GM12878 (cell line): ENCODE results near the gene FIGLA. TPM values are rescaled to one million over a fixed set of nuclear protein-coding genes. Genes with fewer than 3 reads are reported as not detected.

Experiments used
- ATAC-seq: fragments of 200-7000 bp; cut with Tn5 transposase; 3 replicates; pipeline ENCODE4 v1.9.1; 2020; ENCODE audit warnings: mild to moderate bottlenecking, moderate library complexity
- BruUV-seq: library from RNA; stranded (reverse); fragments of 400-500 nt; replicated peaks from 2 replicates; lab custom pipeline; 2021; lab: Mats Ljungman, UMichigan
- CTCF ChIA-PET: fragments of 300-600 bp; sonication (Branson Sonifier 250); formaldehyde crosslinking; extraction: SDS; loops from one replicate; lab custom pipeline; 2021; ENCODE audit warnings: inconsistent platforms; lab: Yijun Ruan, JAX
- POLR2A ChIA-PET: fragments of 350-600 bp; formaldehyde crosslinking; extraction: SDS; loops from one replicate; lab custom pipeline; 2021; ENCODE audit warnings: inconsistent platforms; lab: Charles Lee
- RAD21 ChIA-PET: fragments of 300-600 bp; sonication (Branson Sonifier 250); formaldehyde crosslinking; loops from one replicate; lab custom pipeline; 2023; ENCODE audit warnings: antibody characterized with exemption; ENCODE audit not compliant: unreplicated experiment; lab: Charles Lee
- SMC1A ChIA-PET: fragments of 300-600 bp; sonication (Branson Sonifier 250); formaldehyde crosslinking; loops from one replicate; lab custom pipeline; 2023; ENCODE audit not compliant: unreplicated experiment, uncharacterized antibody; lab: Charles Lee
- DNase-seq: peaks from one replicate; pipeline ENCODE4 v3.0.0-alpha.2; 2011; ENCODE audit warnings: low read depth, low spot score
- FAIRE-seq: peaks from 3 replicates; lab custom pipeline; 2011; peaks lifted over from hg19 to GRCh38; lab: Jason Lieb, UNC
- H2AFZ ChIP-seq: 2 replicates; pipeline ENCODE4 v1.6.0; 2011; ENCODE audit warnings: low read depth, low read length, control low read depth; ENCODE audit not compliant: control insufficient read depth
- H3K27ac ChIP-seq: 2 replicates; pipeline ENCODE4 v1.5.1; 2011; ENCODE audit warnings: control low read depth; ENCODE audit not compliant: control insufficient read depth, insufficient read depth
- H3K27me3 ChIP-seq, 2 experiments: replicated peaks in 1 of 2; 2 replicates each; pipeline versions ENCODE4 v1.6.0 to v1.6.1; 2011; ENCODE audit warnings: low read length in 1 of 2; ENCODE audit not compliant: control insufficient read depth in 2 of 2, insufficient read depth in 2 of 2
- H3K36me3 ChIP-seq, 2 experiments: 2 replicates each; pipeline ENCODE4 v1.5.1; 2011; ENCODE audit warnings: low read length in 1 of 2; ENCODE audit not compliant: control insufficient read depth in 2 of 2, insufficient read depth in 2 of 2
- H3K4me1 ChIP-seq: 2 replicates; pipeline ENCODE4 v1.6.1; 2011; ENCODE audit warnings: mild to moderate bottlenecking, low read length, moderate library complexity, mixed read lengths; ENCODE audit not compliant: control insufficient read depth, insufficient read depth
- H3K4me2 ChIP-seq: 2 replicates; pipeline ENCODE4 v1.6.0; 2011; ENCODE audit warnings: control low read depth; ENCODE audit not compliant: control insufficient read depth, insufficient read depth
- H3K4me3 ChIP-seq: fragments of 200-600 bp; sonication (generic); 2 replicates; pipeline ENCODE4 v1.5.1; 2016
- H3K79me2 ChIP-seq: 2 replicates; pipeline ENCODE4 v1.6.0; 2011; ENCODE audit warnings: low read length; ENCODE audit not compliant: control insufficient read depth, insufficient read depth
- H3K9ac ChIP-seq: 2 replicates; pipeline ENCODE4 v1.8.0; 2011; ENCODE audit warnings: low read length, control low read depth, mixed read lengths; ENCODE audit not compliant: control insufficient read depth, insufficient read depth
- H3K9me3 ChIP-seq: replicated peaks from 3 replicates; pipeline ENCODE4 v1.5.1; 2011; ENCODE audit warnings: mild to moderate bottlenecking, low read length; ENCODE audit not compliant: control insufficient read depth, insufficient read depth
- H4K20me1 ChIP-seq: 2 replicates; pipeline ENCODE4 v1.6.0; 2011; ENCODE audit not compliant: control insufficient read depth, insufficient read depth
- ETV6 ChIP-seq, 2 experiments: fragments of 450-650 bp in 1 of 2; IDR thresholded peaks in 1 of 2; conservative IDR thresholded peaks in 1 of 2; 2 replicates each; pipeline ENCODE4 v1.6.1; 2014; ENCODE audit warnings: antibody characterized with exemption in 1 of 2, borderline replicate concordance in 1 of 2, low read depth in 1 of 2, mild to moderate bottlenecking in 1 of 2, moderate library complexity in 1 of 2
- KDM1A ChIP-seq: fragments of 200-600 bp; sonication (generic); IDR thresholded peaks from 2 replicates; pipeline ENCODE4 v1.6.1; 2016; ENCODE audit warnings: borderline replicate concordance
- MTA3 ChIP-seq: IDR thresholded peaks from 2 replicates; pipeline ENCODE4 v1.6.1; 2012; ENCODE audit warnings: low read length, inconsistent platforms, borderline replicate concordance
- NBN ChIP-seq: fragments of 450-650 bp; IDR thresholded peaks from 2 replicates; pipeline ENCODE4 v1.6.1; 2016
- NFIC ChIP-seq: IDR thresholded peaks from 2 replicates; pipeline ENCODE4 v1.6.1; 2012; ENCODE audit warnings: low read depth, mild to moderate bottlenecking, inconsistent platforms, low read length, moderate library complexity
- PRDM15 ChIP-seq: fragments of 450-650 bp; formaldehyde crosslinking; IDR thresholded peaks from 2 replicates; pipeline ENCODE4 v1.4.0; 2020; ENCODE audit warnings: mild to moderate bottlenecking, moderate library complexity
- RAD21 ChIP-seq: IDR thresholded peaks from 2 replicates; pipeline ENCODE4 v1.6.1; 2011; ENCODE audit warnings: mild to moderate bottlenecking, low read depth, low read length, moderate library complexity; ENCODE audit not compliant: insufficient read depth
- RELA ChIP-seq: fragments of 450-650 bp; IDR thresholded peaks from 2 replicates; pipeline ENCODE4 v1.8.0; 2014; ENCODE audit warnings: borderline replicate concordance; ENCODE audit not compliant: partially characterized antibody
- SIX5 ChIP-seq: IDR thresholded peaks from 2 replicates; pipeline ENCODE4 v1.6.1; 2011; ENCODE audit warnings: mild to moderate bottlenecking, low read depth, low read length, moderate library complexity; ENCODE audit not compliant: severe bottlenecking
- SKIL ChIP-seq: fragments of 450-650 bp; IDR thresholded peaks from 2 replicates; pipeline ENCODE4 v1.6.1; 2017; ENCODE audit warnings: mild to moderate bottlenecking, low read depth, inconsistent platforms; ENCODE audit not compliant: poor library complexity, severe bottlenecking
- ZNF274 ChIP-seq: IDR thresholded peaks from one replicate; pipeline ENCODE4 v1.8.0; 2011; ENCODE audit not compliant: insufficient read length, insufficient read depth
- WGBS: methylation state at CpG from one replicate; pipeline ENCODE4 v1.1.6; 2016; ENCODE audit warnings: low lambda C conversion rate; ENCODE audit not compliant: insufficient replicate concordance, insufficient coverage; ENCODE audit errors: missing lambda C conversion rate; 5-methylcytosine and 5-hydroxymethylcytosine counted together
- in situ Hi-C: fragments of 300-500 bp; cut with MboI; formaldehyde crosslinking; loops from 9 replicates; pipeline ENCODE4 v1.14.3; 2018; ENCODE audit warnings: mixed read lengths
- intact Hi-C: fragments of 100-400 bp; cut with micrococcal nuclease; formaldehyde crosslinking; loops from one replicate; pipeline ENCODE4 v1.14.2; 2022; ENCODE audit not compliant: unreplicated experiment
- polyA plus RNA-seq, 11 experiments: library from polyadenylated mRNA; depleted of rRNA in 4 of 11; unstranded in 6 of 11; stranded (reverse) in 5 of 11; fragments of >200 nt; fragmentation: Nextera tagmentation in 4 of 11; fragmentation: Illumina TruSeq in 1 of 11; extraction: Ambion mirVana in 4 of 11; extraction: Trizol in 1 of 11; gene quantifications; 1 replicate in 1 of 11; 2 replicates in 10 of 11; pipeline versions ENCODE4 v1.2.1 to v1.2.3, GENCODE V29; 2011 to 2016; ENCODE audit warnings: inconsistent platforms in 2 of 11, missing spikeins in 2 of 11, low read depth in 1 of 11
- total RNA-seq, 4 experiments: library from RNA; depleted of rRNA in 3 of 4; stranded (reverse); fragments of >200 nt in 3 of 4; fragmentation: Illumina TruSeq in 1 of 4; extraction: Trizol in 1 of 4; gene quantifications; 2 replicates each; pipeline versions ENCODE4 v1.2.1 to v1.2.3, GENCODE V29; 2013 to 2021

The FIGLA gene
- total and polyA plus RNA-seq, 10 of the 15 experiments (the other 5 are each of a cell fraction or from before 2014, with no cell fraction given) = not detected

- H3K27me3 ChIP-seq = peaks cover 0 to 2% of the 10 kb centered on the region in 2 experiments; a peak in 1 of 4 replicates
- H2AFZ ChIP-seq = no peak within 1 kb of the TSS
- H3K36me3 ChIP-seq = no peaks in the 10 kb centered on the region
- H3K4me2 ChIP-seq = no peak within 1 kb of the TSS
- ChIA-PET CTCF (no interaction called here), SMC1A (no interaction called here), RAD21 (no interaction called here), POLR2A (no interaction called here)
- TF ChIP-seq RAD21 = no peak
- TF ChIP-seq NBN = no peak
- no peak for TF ChIP-seq SIX5
- TF ChIP-seq SKIL = no peak
- no peak for TF ChIP-seq ZNF274
- TF ChIP-seq NFIC = no peak
- TF ChIP-seq KDM1A = no peak
- TF ChIP-seq ETV6 (conservative IDR thresholded peaks at IDR 0.05 in 1 of 2, IDR thresholded peaks at IDR 0.05 in 1 of 2; ENCODE audit: borderline replicate concordance in 1 of 2, low read depth in 1 of 2) = no peak
- TF ChIP-seq PRDM15 (CRISPR knock-in tag) = no peak
- no peak for TF ChIP-seq RELA
- TF ChIP-seq MTA3 = no peak
- intact Hi-C loops = no loop called here
- H3K27ac ChIP-seq = no peak within 1 kb of the TSS
- 15% methylated on average over 4 of the region's 4 CpGs for WGBS
- H3K4me1 ChIP-seq = no peaks in the 10 kb centered on the region
- H3K4me3 ChIP-seq = no peak within 1 kb of the TSS
- no peaks in the 10 kb centered on the region for H3K9me3 ChIP-seq
- in situ Hi-C loops = no loop called here
- H4K20me1 ChIP-seq = no peaks in the 10 kb centered on the region
- H3K9ac ChIP-seq = no peak within 1 kb of the TSS
- no peaks in the 10 kb centered on the region for H3K79me2 ChIP-seq
- BruUV-seq = no TSS peak
- FAIRE-seq (no peak), DNase-seq (no peak), ATAC-seq (no peak)
Measured at GRCh38 chr2:70835643-70836042, 45.2 kb upstream of the FIGLA start, which contains the start of gene CD207. Gene CD207, minus strand, starts transcription at chr2:70835816. Its CDS starts 40 bp downstream, at chr2:70835776.
